Osteoblast (primary cell): ENCODE results near the gene GRIK4. TPM values are rescaled to one million over a fixed set of nuclear protein-coding genes. Genes with fewer than 3 reads are reported as not detected.
"Not testable (repeated sequence)": the region's sequence is repeated elsewhere in the genome, so short reads cannot be mapped to it uniquely, and the experiment has no call there.

ENCODE experiments used
- DNase-seq: peaks from one replicate; pipeline ENCODE4 v3.0.0; 2011; ENCODE audit warnings: low spot score, mixed read lengths; ENCODE audit not compliant: insufficient read length; ENCODE audit errors: missing footprints
- H2AFZ ChIP-seq: 2 replicates; pipeline ENCODE4 v1.6.0; 2011; ENCODE audit warnings: mild to moderate bottlenecking, low read length
- H3K27ac ChIP-seq: 2 replicates; pipeline ENCODE4 v1.5.1; 2011; ENCODE audit warnings: mild to moderate bottlenecking, low read depth, low read length, moderate library complexity
- H3K27me3 ChIP-seq: 2 replicates; pipeline ENCODE4 v1.6.0; 2012; ENCODE audit warnings: mild to moderate bottlenecking, control low read depth, inconsistent platforms, low read length, moderate library complexity; ENCODE audit not compliant: insufficient read depth
- H3K36me3 ChIP-seq: 2 replicates; pipeline ENCODE4 v1.5.1; 2011; ENCODE audit warnings: mild to moderate bottlenecking, low read length, control low read depth, moderate library complexity; ENCODE audit not compliant: insufficient read depth
- H3K4me1 ChIP-seq: 2 replicates; pipeline ENCODE4 v1.5.1; 2011; ENCODE audit warnings: mild to moderate bottlenecking, low read length, control low read depth, moderate library complexity; ENCODE audit not compliant: insufficient read depth
- H3K4me2 ChIP-seq: 2 replicates; pipeline ENCODE4 v1.6.0; 2011; ENCODE audit warnings: mild to moderate bottlenecking, low read length; ENCODE audit not compliant: insufficient read depth
- H3K4me3 ChIP-seq: fragments of 200-600 bp; sonication (generic); 3 replicates; pipeline ENCODE4 v1.5.1; 2012; ENCODE audit warnings: mild to moderate bottlenecking, low read length, inconsistent platforms; ENCODE audit not compliant: insufficient read depth
- H3K79me2 ChIP-seq: 2 replicates; pipeline ENCODE4 v1.6.0; 2012; ENCODE audit warnings: mild to moderate bottlenecking, low read length, control low read depth, inconsistent platforms; ENCODE audit not compliant: insufficient read depth
- H3K9me3 ChIP-seq: 2 replicates; pipeline ENCODE4 v1.5.1; 2011; ENCODE audit warnings: low read depth, low read length, control low read depth
- H4K20me1 ChIP-seq: 2 replicates; pipeline ENCODE4 v1.6.0; 2012; ENCODE audit warnings: mild to moderate bottlenecking, low read length, control low read depth; ENCODE audit not compliant: insufficient read depth
- CTCF ChIP-seq: IDR thresholded peaks from 2 replicates; pipeline ENCODE4 v1.5.1; 2011; ENCODE audit warnings: mild to moderate bottlenecking, low read depth, low read length, moderate library complexity; ENCODE audit errors: extremely low read depth
- total RNA-seq: library from RNA; depleted of rRNA; stranded (reverse); fragments of >200 nt; gene quantifications from 2 replicates; pipeline ENCODE4 v1.2.3, GENCODE V29; 2012

Gene GRIK4
- total RNA-seq, 1 donor, result under 0.01 TPM

- H2AFZ ChIP-seq, result no peak overlapping the region
- no peak overlapping the region for H3K27ac ChIP-seq
- TF ChIP-seq CTCF, result no peak
- no peak overlapping the region for H3K4me3 ChIP-seq
- H4K20me1 ChIP-seq, result no peaks in the 10 kb centered on the region
- DNase-seq, result no peak
- no peak overlapping the region for H3K4me2 ChIP-seq
- no peaks in the 10 kb centered on the region for H3K36me3 ChIP-seq
- no peaks in the 10 kb centered on the region for H3K9me3 ChIP-seq
- H3K4me1 ChIP-seq, result no peaks in the 10 kb centered on the region
- H3K27me3 ChIP-seq, result no peaks in the 10 kb centered on the region
- H3K79me2 ChIP-seq, result no peaks in the 10 kb centered on the region
Observed at GRCh38 chr11:120751550-120751949, 240.0 kb downstream of the GRIK4 start.

GRCh38 chr11:120752668-120753067 lies 241.1 kb downstream of the GRIK4 start:
- Histone ChIP-seq H4K20me1 (no peaks in the 10 kb centered on the region), H3K27ac (no peak overlapping the region), H3K9me3 (no peaks in the 10 kb centered on the region), H2AFZ (no peak overlapping the region), H3K4me3 (no peak overlapping the region), H3K36me3 (no peaks in the 10 kb centered on the region), H3K79me2 (no peaks in the 10 kb centered on the region), H3K4me2 (no peak overlapping the region), H3K4me1 (no peaks in the 10 kb centered on the region), H3K27me3 (no peaks in the 10 kb centered on the region)
- no peak for TF ChIP-seq CTCF
- DNase-seq, result no peak

GRCh38 chr11:120756931-120757330 lies 245.4 kb downstream of the GRIK4 start:
- TF ChIP-seq CTCF, result no peak
- DNase-seq, result no peak
- H3K27ac ChIP-seq, result no peak overlapping the region

GRCh38 chr11:120759046-120759445 lies 247.5 kb downstream of the GRIK4 start:
- Histone ChIP-seq H3K4me1 (no peaks in the 10 kb centered on the region), H3K4me2 (no peak overlapping the region), H2AFZ (no peak overlapping the region), H4K20me1 (no peaks in the 10 kb centered on the region), H3K36me3 (no peaks in the 10 kb centered on the region), H3K79me2 (no peaks in the 10 kb centered on the region), H3K27ac (no peak overlapping the region), H3K4me3 (no peak overlapping the region), H3K27me3 (no peaks in the 10 kb centered on the region), H3K9me3 (no peaks in the 10 kb centered on the region)
- no peak for DNase-seq
- TF ChIP-seq CTCF, result no peak

More at GRCh38 chr11:120756931-120757330, 245.4 kb downstream of the GRIK4 start:
- H3K36me3 ChIP-seq, result no peaks in the 10 kb centered on the region
- no peak overlapping the region for H3K4me3 ChIP-seq
- H3K4me1 ChIP-seq, result no peaks in the 10 kb centered on the region
- no peaks in the 10 kb centered on the region for H3K27me3 ChIP-seq
- H3K4me2 ChIP-seq, result no peak overlapping the region
- no peaks in the 10 kb centered on the region for H4K20me1 ChIP-seq
- no peaks in the 10 kb centered on the region for H3K9me3 ChIP-seq
- no peaks in the 10 kb centered on the region for H3K79me2 ChIP-seq
- H2AFZ ChIP-seq, result no peak overlapping the region

- H3K79me2 ChIP-seq, H3K4me3 ChIP-seq, H3K27me3 ChIP-seq, H2AFZ ChIP-seq, H4K20me1 ChIP-seq, DNase-seq, H3K9me3 ChIP-seq, H3K27ac ChIP-seq, H3K4me1 ChIP-seq, H3K4me2 ChIP-seq, H3K36me3 ChIP-seq: not testable (repeated sequence)
Observed at GRCh38 chr11:120765710-120766109, 254.2 kb downstream of the GRIK4 start.
